NCI-H187 treated with DMSO at 0.1 percent for 48 hours (cell line): ENCODE results near the gene TWIST1.

Source experiments
- DNase-seq: peaks from one replicate; lab custom pipeline; 2025; lab: John Stamatoyannopoulos, UW

Gene TWIST1

GRCh38 chr7:19094598-19095352 lies 22.7 kb downstream of the TWIST1 start:
- DNase-seq: no peak

GRCh38 chr7:19094138-19094537 lies 23.3 kb downstream of the TWIST1 start:
- DNase-seq: no peak

- no peak for DNase-seq
These were observed 25.8 kb downstream of the TWIST1 start for GRCh38 chr7:19091550-19092200.

GRCh38 chr7:19090526-19090925 lies 26.9 kb downstream of the TWIST1 start:
- no peak for DNase-seq

- DNase-seq: no peak
These were observed 27.6 kb downstream of the TWIST1 start for GRCh38 chr7:19089797-19090196.

- no peak for DNase-seq
These were observed 28.1 kb downstream of the TWIST1 start for GRCh38 chr7:19089378-19089777.

GRCh38 chr7:19080093-19080492 lies 37.3 kb downstream of the TWIST1 start:
- DNase-seq: no peak

- no peak for DNase-seq
These were observed 38.4 kb downstream of the TWIST1 start for GRCh38 chr7:19079066-19079465.

- no peak for DNase-seq
These were observed 47.6 kb downstream of the TWIST1 start for GRCh38 chr7:19069842-19070241.

GRCh38 chr7:19066170-19066569 lies 51.3 kb downstream of the TWIST1 start:
- no peak for DNase-seq
